NCI-H1105 treated with DMSO at 0.1 percent for 48 hours (cell line): ENCODE measurements around the gene SAPCD2.

Experiments used
- DNase-seq: peaks from one replicate; lab custom pipeline; 2025; lab: John Stamatoyannopoulos, UW

Gene SAPCD2

GRCh38 chr9:137031904-137032640 is 38.3 kb downstream of the SAPCD2 start, which contains the start of gene FUT7:
Gene FUT7 (minus strand): TSS chr9:137032088. CDS start chr9:137031991, 97 bp downstream.
- no peak for DNase-seq

- DNase-seq = no peak
Observed at GRCh38 chr9:137030538-137031527, 39.5 kb downstream of the SAPCD2 start.

GRCh38 chr9:137030006-137030405 is 40.4 kb downstream of the SAPCD2 start:
- DNase-seq = no peak

GRCh38 chr9:137029058-137029936 is 41.1 kb downstream of the SAPCD2 start:
- DNase-seq = peak; percentile 8

GRCh38 chr9:137028263-137029057 is 41.9 kb downstream of the SAPCD2 start:
- DNase-seq = peak; percentile 20

- no peak for DNase-seq
Observed at GRCh38 chr9:137027369-137028262, 42.7 kb downstream of the SAPCD2 start, which contains the start of gene ABCA2. Gene ABCA2 (minus strand): TSS chr9:137028237. CDS start chr9:137028140, 97 bp downstream.

GRCh38 chr9:137026828-137027227 is 43.5 kb downstream of the SAPCD2 start:
- no peak for DNase-seq

- no peak for DNase-seq
Observed at GRCh38 chr9:137026384-137026783, 44.0 kb downstream of the SAPCD2 start.

- peak; percentile 65 for DNase-seq
Observed at GRCh38 chr9:137025517-137025966, 44.8 kb downstream of the SAPCD2 start.

GRCh38 chr9:137023583-137023991 is 46.8 kb downstream of the SAPCD2 start:
- no peak for DNase-seq

GRCh38 chr9:137023157-137023556 is 47.2 kb downstream of the SAPCD2 start:
- no peak for DNase-seq

GRCh38 chr9:137022662-137023008 is 47.7 kb downstream of the SAPCD2 start:
- no peak for DNase-seq

GRCh38 chr9:137021979-137022661 is 48.2 kb downstream of the SAPCD2 start:
- DNase-seq = no peak

GRCh38 chr9:137021568-137021978 is 48.8 kb downstream of the SAPCD2 start:
- DNase-seq = no peak

GRCh38 chr9:137020771-137021567 is 49.4 kb downstream of the SAPCD2 start:
- DNase-seq = no peak

GRCh38 chr9:137019891-137020683 is 50.3 kb downstream of the SAPCD2 start:
- DNase-seq = no peak

GRCh38 chr9:137018761-137019559 is 51.4 kb downstream of the SAPCD2 start:
- no peak for DNase-seq
